Measurements from ENCODE around the gene PNMT.

GRCh38 chr17:39626171-39627046, 41.8 kb upstream of the PNMT start, which contains the start of gene PPP1R1B:
- TF ChIP-seq CTCF (conservative IDR thresholded peaks at IDR 0.05; ENCODE audit: low read depth, low read length) (no peak), EZH2phosphoT487 (IDR thresholded peaks at IDR 0.05; ENCODE audit: borderline replicate concordance, low read length) (no peak), EZH2 (IDR thresholded peaks at IDR 0.05; ENCODE audit: low read length, unreplicated experiment) (no peak)
